ENCODE data around the gene CHST8.

Gene CHST8

GRCh38 chr19:33799476-33799875, 177.7 kb downstream of the CHST8 start:
- no peak for DNase-seq

DNA sequence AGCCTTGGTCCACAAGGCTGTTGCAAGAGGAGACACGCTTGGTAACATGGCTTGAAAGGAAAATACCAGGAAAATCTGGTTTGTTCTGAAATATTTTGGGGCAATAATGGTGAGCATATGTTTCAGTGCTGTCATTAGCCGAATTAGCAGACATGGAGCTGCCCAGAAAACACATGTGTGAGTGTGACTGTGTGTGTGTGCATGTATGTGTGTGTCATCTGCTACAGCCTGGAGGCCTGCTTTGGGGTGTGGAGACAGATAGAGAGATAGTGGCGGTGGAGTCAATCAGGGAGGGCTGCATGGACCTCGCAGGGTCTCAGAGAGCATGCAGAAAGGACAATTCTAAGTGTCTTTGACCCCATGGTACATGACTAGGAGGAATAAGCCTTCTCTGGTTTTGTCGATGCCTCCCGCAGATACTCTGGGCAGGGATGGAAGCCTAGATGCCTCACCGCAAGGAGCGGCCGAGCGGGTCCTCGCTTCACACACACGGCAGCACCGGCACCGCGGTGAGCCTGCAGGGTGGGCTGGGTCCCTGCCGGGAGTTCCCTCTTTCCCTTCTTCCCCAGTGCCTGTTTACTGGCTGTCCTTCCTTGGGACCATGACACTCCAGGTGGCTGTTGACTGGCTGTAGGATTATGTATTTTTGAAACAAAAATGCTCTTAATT, 178.4 kb downstream of the CHST8 start:
- no peak for DNase-seq

GRCh38 chr19:33801411-33801810, 179.7 kb downstream of the CHST8 start:
- no peak for DNase-seq

DNA sequence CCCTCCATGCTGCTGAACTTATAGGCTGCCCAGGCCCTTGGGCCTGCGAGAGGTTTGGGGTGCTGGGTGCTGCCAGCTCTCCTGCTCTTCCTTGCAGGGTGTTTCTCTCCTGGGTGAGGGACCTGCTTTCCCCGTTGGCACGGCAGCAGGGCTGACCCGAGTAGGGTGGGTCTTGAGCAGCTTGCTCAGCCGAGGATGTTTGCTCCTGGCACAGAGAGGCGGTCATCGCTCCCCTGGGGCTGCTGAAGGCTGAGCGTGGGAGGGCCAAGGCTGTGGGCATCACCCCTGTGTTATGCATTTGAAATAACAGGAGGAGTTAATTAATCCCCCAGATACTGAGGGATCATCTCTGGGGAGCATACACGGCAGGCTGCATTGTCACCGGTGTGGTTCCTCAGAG, 180.2 kb downstream of the CHST8 start:
- no peak for DNase-seq

DNA sequence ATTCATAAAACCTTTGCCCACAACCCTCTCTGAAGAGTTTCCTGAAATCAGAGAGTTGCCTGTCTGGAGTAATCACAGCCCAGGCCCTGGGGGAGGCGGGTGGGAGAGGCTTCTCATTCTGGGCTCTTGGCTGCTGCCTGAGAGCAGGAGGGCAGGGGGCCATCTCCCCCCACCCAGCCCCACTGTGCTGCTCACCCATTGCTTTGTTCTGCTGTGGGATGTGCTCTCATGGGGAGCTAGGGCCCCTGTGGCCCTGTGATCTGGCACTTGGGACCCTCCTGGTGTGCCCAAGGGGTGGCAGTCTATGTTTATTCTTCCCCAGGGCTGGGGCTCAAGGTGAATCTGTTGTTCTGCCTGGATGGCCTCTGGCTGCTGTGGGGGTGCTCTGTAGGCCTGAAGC, 181.0 kb downstream of the CHST8 start:
- DNase-seq, result no peak

- no peak for DNase-seq
Measured at GRCh38 chr19:33803383-33803782, 181.6 kb downstream of the CHST8 start.

DNA sequence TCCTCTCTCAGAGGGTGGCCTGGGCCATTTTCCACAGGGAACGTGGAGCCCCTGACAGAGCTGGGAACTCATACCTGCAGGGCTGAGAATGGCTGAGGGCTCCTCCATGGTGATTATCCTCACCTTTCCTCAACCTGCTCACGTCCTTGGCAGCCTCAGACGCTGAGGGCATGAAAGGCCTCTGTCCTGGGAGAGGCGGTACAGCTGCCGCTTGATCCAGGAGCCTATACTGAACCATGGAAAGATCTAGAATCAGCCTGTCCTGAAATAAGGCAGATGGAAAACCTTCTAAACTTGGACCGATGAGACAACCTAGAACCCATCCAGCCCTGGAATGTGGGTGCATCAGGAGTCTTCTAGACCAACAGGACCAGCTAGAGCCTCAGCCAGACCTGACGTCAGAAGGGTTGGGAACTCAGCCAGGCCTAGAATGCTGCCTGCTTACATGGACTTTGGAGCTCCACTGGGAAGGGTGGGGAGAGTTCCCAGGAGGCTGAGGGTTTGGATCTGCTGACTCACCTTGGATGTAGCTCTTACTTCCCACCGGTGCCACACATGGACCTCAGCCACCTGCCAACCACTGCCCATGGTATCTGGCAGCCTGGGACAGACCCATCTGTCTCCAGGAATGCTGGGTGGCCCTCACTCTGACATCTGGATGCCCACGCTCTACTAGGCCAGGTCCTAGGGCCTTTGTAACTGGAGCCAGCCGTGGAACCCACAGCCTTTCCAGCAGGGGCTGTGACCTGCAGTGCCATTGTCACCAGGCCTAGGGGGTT, 182.5 kb downstream of the CHST8 start:
- DNase-seq, result no peak

GRCh38 chr19:33805313-33805712, 183.6 kb downstream of the CHST8 start:
- no peak for DNase-seq

GRCh38 chr19:33805840-33806433, 184.2 kb downstream of the CHST8 start:
- no peak for DNase-seq

GRCh38 chr19:33806434-33806881, 184.7 kb downstream of the CHST8 start:
- DNase-seq, result no peak

DNA sequence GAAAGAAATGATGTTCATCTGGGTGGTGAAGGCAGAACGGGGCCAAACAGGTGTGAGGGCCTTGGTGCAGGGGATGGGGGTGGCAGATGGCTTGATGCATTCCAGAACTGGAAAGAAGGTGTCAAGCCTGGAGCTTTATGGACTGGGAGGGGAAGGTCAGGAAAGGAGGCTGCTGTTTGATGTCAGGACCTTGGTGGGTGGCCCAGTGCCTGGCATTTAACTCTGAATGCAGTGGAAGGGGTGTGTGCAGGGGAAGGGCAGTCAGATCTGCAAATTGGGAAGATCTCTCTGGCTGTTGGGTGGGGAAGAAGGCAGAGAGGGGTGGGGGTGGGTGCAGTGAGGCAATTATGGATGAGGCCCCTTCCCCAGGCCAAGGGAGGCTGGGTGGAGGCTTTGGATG, 186.6 kb downstream of the CHST8 start:
- no peak for DNase-seq

GRCh38 chr19:33809960-33810359, 188.2 kb downstream of the CHST8 start:
- no peak for DNase-seq

GRCh38 chr19:33810821-33811220, 189.1 kb downstream of the CHST8 start:
- no peak for DNase-seq

GRCh38 chr19:33811246-33811645, 189.5 kb downstream of the CHST8 start:
- DNase-seq, result no peak

DNA sequence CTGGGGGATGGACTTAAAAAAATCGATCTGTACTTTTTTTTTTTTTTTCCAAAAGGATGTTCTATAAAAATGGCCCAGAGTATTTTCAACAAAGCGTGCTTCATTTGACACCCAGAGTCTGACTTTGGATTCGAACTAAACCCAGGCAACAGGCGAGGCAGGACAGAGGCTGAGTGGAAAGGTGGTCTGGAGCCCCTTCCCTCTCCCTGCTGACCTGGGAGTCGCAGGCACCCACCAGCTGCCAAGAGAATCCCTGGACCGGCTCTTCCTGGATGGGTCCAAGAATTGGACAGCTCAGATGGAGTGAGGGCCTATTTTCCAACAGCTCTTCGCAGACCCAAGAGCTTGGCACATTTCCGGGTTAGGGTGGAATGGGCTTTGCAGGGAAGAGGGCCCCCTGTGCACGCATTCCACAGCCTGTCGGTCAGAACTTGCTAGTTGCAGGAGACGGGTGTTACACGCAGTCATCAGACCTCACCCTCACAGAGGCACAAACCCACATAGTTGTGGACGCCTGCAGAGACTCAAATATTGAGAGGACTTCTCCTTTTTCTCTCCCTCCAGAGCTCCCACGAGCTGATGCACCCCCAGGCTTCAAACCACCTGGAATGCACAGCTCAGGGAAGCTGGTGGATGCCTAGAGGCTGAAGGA, 190.1 kb downstream of the CHST8 start:
- no peak for DNase-seq

GRCh38 chr19:33812388-33813330, 190.9 kb downstream of the CHST8 start:
- DNase-seq, result no peak

- no peak for DNase-seq
Measured at GRCh38 chr19:33813391-33814101, 191.8 kb downstream of the CHST8 start.

- DNase-seq, result no peak
Measured at GRCh38 chr19:33814181-33815165, 192.7 kb downstream of the CHST8 start.

- no peak for DNase-seq
Measured at GRCh38 chr19:33815380-33816340, 193.9 kb downstream of the CHST8 start.

Data from GF-D8 (cell line).